Skeletal muscle cell (primary cell): Measurements from ENCODE around the gene S100A1.
"Not testable (repeated sequence)": the region's sequence is repeated elsewhere in the genome, so short reads cannot be mapped to it uniquely, and the experiment has no call there.

ENCODE experiments used
- DNase-seq: peaks from one replicate; pipeline ENCODE4 v3.0.0-alpha.2; 2010; ENCODE audit warnings: low read depth
- H3K4me3 ChIP-seq: 2 replicates; pipeline ENCODE4 v1.5.1; 2011; ENCODE audit warnings: low read depth, mild to moderate bottlenecking, control low read depth, low read length, moderate library complexity

S100A1 gene

GRCh38 chr1:153626904-153627714 is 1.1 kb upstream of the S100A1 start, which contains the start of gene S100A13:
TSS of gene S100A13 (minus strand) at chr1:153627505. CDS start at chr1:153626472, 1,033 bp downstream.
- DNase-seq = peak; percentile 81
- peak within 1 kb of the TSS; percentile 70 for H3K4me3 ChIP-seq

GRCh38 chr1:153628638-153629342 is 556 bp downstream of the S100A1 start:
- no peak for DNase-seq
- no peak overlapping the region for H3K4me3 ChIP-seq

GRCh38 chr1:153629343-153629665 is 1.1 kb downstream of the S100A1 start:
- DNase-seq = no peak
- H3K4me3 ChIP-seq = no peak overlapping the region

DNA sequence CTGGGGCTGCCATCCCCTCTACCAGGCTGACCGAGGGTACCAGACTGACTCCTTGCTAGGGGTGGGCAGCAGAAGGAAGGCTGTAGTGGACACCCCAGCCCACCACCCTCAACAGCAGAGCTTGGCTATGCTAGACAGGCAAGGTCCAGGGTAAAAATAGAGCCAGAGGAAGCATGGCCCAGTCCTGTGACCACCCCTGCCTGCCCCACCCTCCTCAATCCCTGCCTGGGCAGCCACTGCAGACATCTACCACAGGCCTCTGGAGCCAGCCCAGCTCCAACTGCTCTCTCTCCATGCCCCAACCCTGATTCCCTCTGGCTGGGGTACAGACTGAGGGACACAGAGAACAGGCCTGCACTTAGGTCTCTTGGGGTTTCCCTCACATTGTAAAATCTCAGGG is 1.7 kb downstream of the S100A1 start:
- no peak for DNase-seq
- H3K4me3 ChIP-seq = no peak overlapping the region

DNA sequence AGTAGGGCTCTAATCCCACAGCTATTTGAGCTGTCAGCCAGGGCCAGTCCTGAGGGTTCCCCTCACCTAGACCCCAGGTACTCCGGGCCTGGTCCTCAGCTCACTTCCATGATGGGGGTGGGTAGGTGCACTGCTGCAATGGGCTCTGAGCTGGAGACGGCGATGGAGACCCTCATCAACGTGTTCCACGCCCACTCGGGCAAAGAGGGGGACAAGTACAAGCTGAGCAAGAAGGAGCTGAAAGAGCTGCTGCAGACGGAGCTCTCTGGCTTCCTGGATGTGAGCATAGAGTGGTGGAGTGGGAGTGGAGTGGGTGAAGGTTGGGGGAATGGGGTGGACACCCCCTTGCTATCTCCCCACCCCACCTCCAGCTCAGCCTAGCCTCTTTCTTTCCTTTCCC is 2.1 kb downstream of the S100A1 start:
- DNase-seq = no peak
- H3K4me3 ChIP-seq = no peak overlapping the region

DNA sequence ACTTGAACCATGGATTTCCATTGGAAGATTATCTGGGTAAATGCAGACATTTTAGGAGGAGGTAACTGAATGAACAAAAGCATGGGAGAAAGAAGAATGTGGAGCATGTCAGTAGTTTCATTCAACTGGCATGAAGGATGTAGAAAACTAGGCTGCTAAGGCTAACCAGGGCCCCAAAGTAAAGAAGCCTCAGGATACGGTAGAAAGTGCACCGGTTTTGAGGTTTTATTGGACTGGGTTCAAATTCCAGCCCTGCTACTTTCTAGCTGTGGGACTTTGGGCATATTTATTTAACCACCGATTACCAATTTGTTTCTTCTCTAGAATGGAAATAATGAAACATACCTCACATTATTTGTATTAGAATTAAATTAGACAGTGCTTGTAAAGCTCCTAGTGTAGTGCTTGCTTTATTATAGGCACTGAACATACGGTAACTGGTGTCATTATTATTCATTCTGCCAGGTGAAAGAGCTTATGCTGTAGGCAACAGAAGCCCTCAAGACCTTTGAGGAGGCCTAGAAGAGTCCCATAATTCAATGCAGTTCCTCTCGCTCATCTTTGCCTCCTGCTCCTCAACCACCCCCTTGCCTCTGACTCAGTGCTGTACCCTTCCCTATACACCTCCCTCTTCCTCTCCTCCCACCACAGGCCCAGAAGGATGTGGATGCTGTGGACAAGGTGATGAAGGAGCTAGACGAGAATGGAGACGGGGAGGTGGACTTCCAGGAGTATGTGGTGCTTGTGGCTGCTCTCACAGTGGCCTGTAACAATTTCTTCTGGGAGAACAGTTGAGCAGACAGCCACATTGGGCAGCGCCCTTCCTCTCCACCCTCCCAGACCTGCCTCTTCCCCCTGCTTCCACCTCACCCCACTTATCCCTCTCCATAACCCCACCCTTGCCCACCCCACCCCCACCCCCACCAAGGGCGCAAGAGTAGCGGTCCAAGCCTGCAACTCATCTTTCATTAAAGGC is 3.1 kb downstream of the S100A1 start:
- DNase-seq = no peak
- H3K4me3 ChIP-seq = no peak overlapping the region

GRCh38 chr1:153633161-153633753 is 5.0 kb downstream of the S100A1 start:
- H3K4me3 ChIP-seq = peak overlapping the region; percentile 92
- DNase-seq = no peak

DNA sequence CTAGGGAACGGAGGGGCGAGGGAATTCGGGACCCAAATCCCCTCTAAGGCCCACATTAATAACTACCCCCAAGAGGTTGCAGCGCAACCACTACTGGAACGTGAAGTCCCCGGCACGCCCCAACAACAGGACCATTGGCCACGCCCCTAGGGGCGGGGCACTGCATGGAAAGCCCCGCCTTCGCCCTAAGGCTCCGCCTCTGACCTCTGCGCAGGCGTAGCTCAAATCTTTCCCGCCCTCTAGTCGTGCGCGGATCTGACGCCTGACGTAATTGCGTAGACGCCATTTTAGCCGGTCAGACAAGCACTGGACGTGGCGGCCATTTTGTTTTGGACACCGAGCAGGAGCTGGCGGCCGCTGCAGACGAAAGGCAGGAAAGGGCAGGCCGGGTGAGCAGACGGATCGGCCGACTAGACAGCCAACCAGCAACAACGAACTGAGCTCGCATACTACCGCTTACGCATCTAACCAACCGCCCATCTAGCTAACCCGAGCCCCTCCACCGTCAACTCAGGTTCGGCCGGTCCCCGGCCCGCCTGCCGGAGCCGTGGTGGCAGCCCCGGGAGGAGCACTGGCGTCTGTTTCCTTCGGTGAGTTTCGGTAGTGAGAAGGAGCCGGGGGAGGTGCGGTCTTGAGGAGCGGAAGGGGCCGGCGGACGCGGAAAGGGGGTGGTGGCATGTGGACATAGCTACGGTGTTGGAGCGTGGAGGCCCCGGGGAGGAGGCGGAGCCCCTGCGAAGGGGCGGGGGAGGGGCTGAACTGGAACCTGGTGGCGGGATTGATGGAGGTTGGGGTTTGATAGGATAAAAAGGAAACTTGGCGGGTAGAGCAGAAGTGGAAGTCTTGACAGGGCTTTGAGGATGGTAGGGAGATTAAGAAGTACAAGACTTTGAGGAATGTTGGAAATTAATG is 5.8 kb downstream of the S100A1 start, which contains the start of gene CHTOP:
CHTOP (plus strand) TSS at position 313 of the 912 bp plus-strand sequence. CDS start 2,523 bp downstream, outside the sequence.
- peak within 1 kb of the TSS; percentile 92 for H3K4me3 ChIP-seq
- peak; percentile 94 for DNase-seq

DNA sequence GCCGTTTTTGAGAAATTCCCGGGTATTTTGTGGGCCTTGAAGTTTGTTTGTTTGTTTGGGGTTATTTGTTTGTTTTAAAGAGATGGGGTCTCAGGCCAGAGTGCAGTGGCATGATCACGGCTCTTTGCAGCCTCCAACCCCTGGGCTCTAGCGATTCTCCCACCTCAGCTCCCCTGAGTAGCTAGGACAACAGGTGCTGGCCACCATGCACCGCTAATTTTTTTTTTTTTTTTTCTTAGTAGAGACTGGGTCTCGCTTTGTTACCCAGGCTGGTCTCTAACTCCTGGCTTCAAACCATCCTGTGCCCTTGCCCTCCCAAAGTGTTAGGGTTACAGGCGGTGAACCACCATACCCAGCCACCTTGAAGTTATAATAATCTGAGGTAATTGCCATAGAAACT is 7.6 kb downstream of the S100A1 start:
- no peak for DNase-seq
- H3K4me3 ChIP-seq = no peak overlapping the region

DNA sequence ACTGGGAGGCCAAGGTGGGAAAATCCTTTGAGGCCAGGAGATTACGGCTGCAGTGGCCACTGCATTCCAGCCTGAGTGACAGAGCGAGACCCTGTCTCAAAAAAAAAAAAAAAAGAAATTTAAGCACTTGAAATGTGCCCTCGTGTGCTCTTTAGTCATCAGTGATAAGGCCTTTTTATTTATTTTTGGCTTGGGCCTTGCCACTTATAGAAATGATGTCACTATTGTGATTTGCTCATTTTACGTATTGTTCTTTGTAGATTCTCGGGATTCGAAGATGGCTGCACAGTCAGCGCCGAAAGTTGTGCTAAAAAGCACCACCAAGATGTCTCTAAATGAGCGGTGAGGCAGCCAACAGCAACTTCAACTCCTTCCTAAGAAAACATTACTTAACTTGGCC is 8.1 kb downstream of the S100A1 start:
- DNase-seq = no peak

DNA sequence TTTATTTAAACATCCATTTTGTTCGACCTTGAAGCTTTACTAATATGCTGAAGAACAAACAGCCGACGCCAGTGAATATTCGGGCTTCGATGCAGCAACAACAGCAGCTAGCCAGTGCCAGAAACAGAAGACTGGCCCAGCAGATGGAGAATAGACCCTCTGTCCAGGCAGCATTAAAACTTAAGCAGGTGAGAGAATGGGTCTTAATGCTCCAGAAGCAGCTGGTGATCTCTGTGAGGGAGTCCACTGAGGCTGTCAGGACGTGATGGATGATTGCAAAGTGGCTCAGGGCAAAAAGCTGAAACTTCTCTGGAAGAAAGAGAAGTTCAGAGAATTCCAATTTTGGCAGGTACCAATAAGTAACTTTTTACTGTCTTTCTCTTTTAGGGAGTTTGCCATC is 10.0 kb downstream of the S100A1 start:
- DNase-seq = no peak
- no peak overlapping the region for H3K4me3 ChIP-seq

More for the DNA sequence above, 8.1 kb downstream of the S100A1 start:
- no peak overlapping the region for H3K4me3 ChIP-seq

GRCh38 chr1:153639280-153639679 is 11.0 kb downstream of the S100A1 start:
- no peak for DNase-seq

GRCh38 chr1:153640213-153640612 is 12.0 kb downstream of the S100A1 start:
- H3K4me3 ChIP-seq, DNase-seq: not testable (repeated sequence)

More at GRCh38 chr1:153639280-153639679, 11.0 kb downstream of the S100A1 start:
- H3K4me3 ChIP-seq = no peak overlapping the region

- H3K4me3 ChIP-seq = no peak overlapping the region
Measured at GRCh38 chr1:153640861-153641260, 12.6 kb downstream of the S100A1 start.

DNA sequence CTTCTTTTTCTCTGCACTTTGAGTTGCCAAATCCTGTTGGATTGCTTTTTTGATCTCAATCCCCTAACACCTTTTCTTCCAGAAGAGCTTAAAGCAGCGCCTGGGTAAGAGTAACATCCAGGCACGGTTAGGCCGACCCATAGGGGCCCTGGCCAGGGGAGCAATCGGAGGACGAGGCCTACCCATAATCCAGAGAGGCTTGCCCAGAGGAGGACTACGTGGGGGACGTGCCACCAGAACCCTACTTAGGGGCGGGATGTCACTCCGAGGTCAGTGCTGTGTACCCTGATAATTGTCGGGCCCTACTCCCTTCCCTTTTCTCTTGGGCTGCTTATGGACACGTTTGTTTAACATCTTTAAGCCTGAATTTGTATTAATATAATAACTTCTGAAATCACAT is 13.9 kb downstream of the S100A1 start:
- no peak for DNase-seq
- no peak overlapping the region for H3K4me3 ChIP-seq

More at GRCh38 chr1:153640861-153641260, 12.6 kb downstream of the S100A1 start:
- DNase-seq = no peak

DNA sequence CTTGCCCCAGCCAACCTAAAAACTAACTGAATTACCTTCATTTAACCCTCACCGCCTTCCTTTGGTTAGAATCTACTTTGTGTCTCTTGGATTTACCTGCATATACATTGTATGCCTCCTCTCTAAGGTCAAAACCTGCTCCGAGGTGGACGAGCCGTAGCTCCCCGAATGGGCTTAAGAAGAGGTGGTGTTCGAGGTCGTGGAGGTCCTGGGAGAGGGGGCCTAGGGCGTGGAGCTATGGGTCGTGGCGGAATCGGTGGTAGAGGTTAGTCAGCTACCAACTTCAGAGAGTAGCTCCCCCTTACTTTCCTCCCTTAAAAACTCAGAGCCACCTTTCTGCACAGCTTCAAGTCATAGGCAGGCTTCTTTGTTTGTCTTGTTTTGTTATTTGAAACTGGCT is 14.9 kb downstream of the S100A1 start:
- DNase-seq = no peak
- H3K4me3 ChIP-seq = no peak overlapping the region

DNA sequence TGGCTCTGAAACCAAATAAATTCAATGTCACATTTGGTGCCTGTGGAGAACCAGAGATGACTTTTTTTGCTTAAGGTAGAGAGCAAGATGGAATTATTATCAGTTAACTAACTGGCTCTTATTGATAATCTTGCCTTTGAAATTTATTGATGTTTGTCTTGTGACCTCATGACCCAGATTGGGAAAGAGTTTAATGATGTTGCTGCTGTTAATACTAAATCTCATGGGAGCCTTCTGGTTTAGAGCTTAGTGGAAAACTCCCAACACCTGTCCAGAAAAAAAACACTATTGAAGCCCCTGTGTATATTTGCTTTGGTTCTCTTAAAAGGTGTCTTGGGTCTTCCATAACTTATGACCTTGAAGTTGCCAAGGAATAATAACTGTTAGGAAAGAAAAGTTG is 15.6 kb downstream of the S100A1 start:
- DNase-seq = no peak
- H3K4me3 ChIP-seq = no peak overlapping the region

DNA sequence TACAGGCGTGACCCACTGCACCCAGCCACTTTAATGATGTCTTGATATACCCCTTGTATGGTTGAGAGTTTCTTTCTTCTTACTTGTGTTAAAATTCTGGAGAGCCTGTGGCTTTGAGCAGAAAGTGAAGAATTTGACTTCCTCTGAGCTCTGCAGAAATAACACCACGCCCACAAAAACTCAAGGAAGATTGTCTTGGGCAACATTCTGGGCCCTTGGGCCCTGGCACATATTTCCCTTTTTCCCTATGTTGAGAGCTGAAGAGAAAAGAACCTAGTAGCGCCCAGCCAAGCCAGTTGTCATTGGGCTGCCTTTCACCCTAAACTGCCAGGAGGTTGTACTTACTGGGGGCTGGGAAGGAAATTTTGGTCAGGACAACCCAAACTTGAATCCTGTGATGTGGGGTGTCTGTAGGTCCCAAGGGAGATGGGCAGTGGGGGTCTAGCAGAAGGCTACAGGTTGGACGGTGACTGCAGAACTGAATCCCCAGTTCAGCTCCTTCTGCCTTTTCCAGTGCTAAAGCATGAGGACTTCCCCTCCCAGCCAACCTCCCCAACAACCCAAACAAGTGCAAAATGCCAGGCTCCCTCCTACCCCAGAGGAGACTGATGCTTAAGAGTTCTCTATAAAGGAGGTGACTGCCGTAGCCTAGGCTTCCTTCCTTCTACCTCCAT is 18.6 kb downstream of the S100A1 start:
- no peak overlapping the region for H3K4me3 ChIP-seq
- DNase-seq = no peak
